HepG2 (cell line): ENCODE results near the gene CCDC85A. TPM values are rescaled to one million over a fixed set of nuclear protein-coding genes. Genes with fewer than 3 reads are reported as not detected.

Source experiments
- ATAC-seq: fragments of 200-7000 bp; cut with Tn5 transposase; 3 replicates; pipeline ENCODE4 v1.9.1; 2020; ENCODE audit warnings: mild to moderate bottlenecking, moderate library complexity
- BruUV-seq: library from RNA; stranded (reverse); fragments of 400-500 nt; replicated peaks from 2 replicates; lab custom pipeline; 2021; lab: Mats Ljungman, UMichigan
- CTCF ChIA-PET: fragments of 300-600 bp; formaldehyde crosslinking; extraction: SDS; loops from one replicate; lab custom pipeline; 2021; ENCODE audit warnings: low total read pairs, inconsistent platforms, low intra/inter-chr PET ratio; lab: Yijun Ruan, JAX
- POLR2A ChIA-PET: fragments of 350-600 bp; sonication (Branson Sonifier 250); formaldehyde crosslinking; loops from one replicate; lab custom pipeline; 2020; ENCODE audit warnings: antibody characterized with exemption, inconsistent platforms; lab: Yijun Ruan, JAX
- DNase-seq: peaks from one replicate; pipeline ENCODE4 v3.0.0-alpha.2; 2015; ENCODE audit warnings: low spot score
- FAIRE-seq: peaks from 3 replicates; lab custom pipeline; 2011; peaks lifted over from hg19 to GRCh38; lab: Jason Lieb, UNC
- H2AFZ ChIP-seq: one replicate; pipeline ENCODE4 v1.6.1; 2011; ENCODE audit warnings: low read length, inconsistent platforms
- H3K27ac ChIP-seq: fragments of 300-600 bp; 3 replicates; pipeline ENCODE4 v1.8.0; 2011; ENCODE audit warnings: mixed run types, mild to moderate bottlenecking, mixed read lengths, low read length, inconsistent platforms; ENCODE audit not compliant: insufficient read depth; ENCODE audit errors: extremely low read length
- H3K27me3 ChIP-seq, 2 experiments: fragments of 200-600 bp in 1 of 2; 2 replicates in 1 of 2; 3 replicates in 1 of 2; pipeline versions ENCODE4 v1.6.0 to v1.8.0; 2011; ENCODE audit warnings: low read length in 2 of 2, mild to moderate bottlenecking in 2 of 2, moderate library complexity in 2 of 2, inconsistent platforms in 1 of 2; ENCODE audit not compliant: insufficient read depth in 2 of 2, control insufficient read depth in 1 of 2
- H3K36me3 ChIP-seq, 2 experiments: fragments of 200-600 bp in 1 of 2; replicated peaks in 1 of 2; 2 replicates in 1 of 2; 3 replicates in 1 of 2; pipeline versions ENCODE4 v1.5.1 to v1.8.0; 2011; ENCODE audit warnings: low read length in 2 of 2, inconsistent platforms in 1 of 2; ENCODE audit not compliant: insufficient read depth in 2 of 2, control insufficient read depth in 1 of 2
- H3K4me1 ChIP-seq: 2 replicates; pipeline ENCODE4 v1.5.1; 2012; ENCODE audit warnings: low read length, inconsistent platforms; ENCODE audit not compliant: insufficient read depth
- H3K4me2 ChIP-seq: 2 replicates; pipeline ENCODE4 v1.6.0; 2011; ENCODE audit warnings: low read depth, low read length, inconsistent platforms
- H3K4me3 ChIP-seq, 3 experiments: fragments of 200-600 bp in 1 of 3; sonication (generic), shearing (Covaris generic) in 1 of 3; replicated peaks in 1 of 3; 2 replicates each; pipeline ENCODE4 v1.5.1; 2011 to 2016; ENCODE audit warnings: low read length in 3 of 3, inconsistent platforms in 2 of 3, low read depth in 2 of 3, mild to moderate bottlenecking in 2 of 3, control low read depth in 1 of 3, mixed read lengths in 1 of 3; ENCODE audit not compliant: insufficient read depth in 1 of 3
- H3K79me2 ChIP-seq: one replicate; pipeline ENCODE4 v1.6.1; 2011; ENCODE audit warnings: low read length, inconsistent platforms; ENCODE audit not compliant: insufficient read depth
- H3K9ac ChIP-seq: 2 replicates; pipeline ENCODE4 v1.6.0; 2011; ENCODE audit warnings: mild to moderate bottlenecking, low read depth, low read length, inconsistent platforms; ENCODE audit not compliant: insufficient read depth
- H3K9me3 ChIP-seq: 2 replicates; pipeline ENCODE4 v1.5.1; 2012; ENCODE audit warnings: mild to moderate bottlenecking, low read length
- H4K20me1 ChIP-seq: 2 replicates; pipeline ENCODE4 v1.6.0; 2011; ENCODE audit warnings: inconsistent platforms, mild to moderate bottlenecking, low read length, moderate library complexity; ENCODE audit not compliant: insufficient read depth
- ARID5B ChIP-seq: IDR thresholded peaks from 2 replicates; pipeline ENCODE4 v1.4.0; 2020; ENCODE audit warnings: mild to moderate bottlenecking, missing genetic modification reagents
- CBFB ChIP-seq: sonication (generic); formaldehyde crosslinking; IDR thresholded peaks from 2 replicates; pipeline ENCODE4 v1.4.0; 2020; ENCODE audit warnings: missing genetic modification reagents
- CREB3 ChIP-seq: sonication (generic); formaldehyde crosslinking; IDR thresholded peaks from 2 replicates; pipeline ENCODE4 v1.5.0; 2020; ENCODE audit warnings: missing genetic modification reagents
- ELF3 ChIP-seq: IDR thresholded peaks from 2 replicates; pipeline ENCODE4 v1.6.1; 2016; ENCODE audit warnings: missing genetic modification reagents, missing compliant biosample characterization
- FOXP1 ChIP-seq, 2 experiments: fragments of 450-650 bp in 1 of 2; IDR thresholded peaks; 2 replicates each; pipeline ENCODE4 v1.6.1; 2017 to 2018; ENCODE audit warnings: antibody characterized with exemption in 1 of 2
- KAT8 ChIP-seq: IDR thresholded peaks from 2 replicates; pipeline ENCODE4 v1.6.1; 2016; ENCODE audit warnings: missing genetic modification reagents, missing compliant biosample characterization
- MED1 ChIP-seq: sonication (generic); formaldehyde crosslinking; IDR thresholded peaks from 2 replicates; pipeline ENCODE4 v1.4.0; 2020; ENCODE audit warnings: missing genetic modification reagents
- NFE2L2 ChIP-seq: fragments of 150-350 bp; IDR thresholded peaks from 2 replicates; pipeline ENCODE4 v1.6.1; 2014; ENCODE audit warnings: low read length
- NKX3-1 ChIP-seq: sonication (generic); formaldehyde crosslinking; IDR thresholded peaks from 2 replicates; pipeline ENCODE4 v1.5.0; 2020; ENCODE audit warnings: missing genetic modification reagents
- SUZ12 ChIP-seq: fragments of 150-350 bp; IDR thresholded peaks from 2 replicates; pipeline ENCODE4 v1.6.1; 2014; ENCODE audit warnings: low read depth, low read length
- TFAP4 ChIP-seq: sonication (generic); IDR thresholded peaks from 2 replicates; pipeline ENCODE4 v1.6.1; 2016; ENCODE audit warnings: low read depth, borderline replicate concordance
- THYN1 ChIP-seq: sonication (generic); formaldehyde crosslinking; IDR thresholded peaks from 2 replicates; pipeline ENCODE4 v1.8.1; 2023; ENCODE audit warnings: low read depth, mild to moderate bottlenecking, moderate library complexity, missing genetic modification reagents, borderline replicate concordance
- ZNF343 ChIP-seq: sonication (generic); formaldehyde crosslinking; IDR thresholded peaks from 2 replicates; pipeline ENCODE4 v1.4.0; 2020; ENCODE audit warnings: mild to moderate bottlenecking, missing genetic modification reagents
- ZNF484 ChIP-seq: sonication (generic); formaldehyde crosslinking; IDR thresholded peaks from 2 replicates; pipeline ENCODE4 v1.5.1; 2020; ENCODE audit warnings: mild to moderate bottlenecking, low read depth, missing genetic modification reagents, borderline replicate concordance
- ZNF501 ChIP-seq: sonication (generic); formaldehyde crosslinking; IDR thresholded peaks from 2 replicates; pipeline ENCODE4 v1.5.1; 2020; ENCODE audit warnings: mild to moderate bottlenecking, moderate library complexity, missing genetic modification reagents
- ZNF761 ChIP-seq: sonication (generic); formaldehyde crosslinking; conservative IDR thresholded peaks from 2 replicates; pipeline ENCODE4 v1.4.0; 2020; ENCODE audit warnings: mild to moderate bottlenecking, missing genetic modification reagents
- ZSCAN30 ChIP-seq: sonication (generic); formaldehyde crosslinking; IDR thresholded peaks from 2 replicates; pipeline ENCODE4 v1.5.0; 2020; ENCODE audit warnings: mild to moderate bottlenecking, missing genetic modification reagents
- WGBS: methylation state at CpG from one replicate; pipeline ENCODE4 v1.1.6; 2017; ENCODE audit warnings: low lambda C conversion rate; 5-methylcytosine and 5-hydroxymethylcytosine counted together
- in situ Hi-C: cut with HindIII; loops from 2 replicates; pipeline ENCODE4 v1.10.0; 2017; ENCODE audit warnings: low pct_unique_long_range_greater_than_20kb; ENCODE audit not compliant: extremely low pct_ligation_motif_present
- intact Hi-C: fragments of 100-400 bp; cut with micrococcal nuclease; formaldehyde crosslinking; loops from one replicate; pipeline ENCODE4 v1.10.0; 2022; ENCODE audit not compliant: unreplicated experiment
- polyA plus RNA-seq, 8 experiments: library from polyadenylated mRNA; depleted of rRNA in 3 of 8; stranded (reverse) in 7 of 8; unstranded in 1 of 8; fragments of >200 nt; fragmentation: Illumina TruSeq in 4 of 8; extraction: Trizol in 4 of 8; gene quantifications; 2 replicates each; pipeline versions ENCODE4 v1.2.1 to v1.2.3, GENCODE V29; 2011 to 2016; ENCODE audit warnings: low read depth in 4 of 8, missing spikeins in 1 of 8, mixed read lengths in 1 of 8; ENCODE audit not compliant: insufficient read depth in 1 of 8
- total RNA-seq, 5 experiments: library from RNA; depleted of rRNA; stranded (reverse); fragments of >200 nt; fragmentation: Illumina TruSeq; extraction: Trizol; gene quantifications; 2 replicates each; pipeline ENCODE4 v1.2.3, GENCODE V29; 2016; ENCODE audit warnings: low read depth in 1 of 5

The CCDC85A gene
- total and polyA plus RNA-seq, 2 of the 13 experiments (the other 11 are each of a cell fraction or from before 2014, with no cell fraction given): not detected

- no peak for FAIRE-seq
Observed at GRCh38 chr2:56198936-56199335, 15.1 kb downstream of the CCDC85A start.

More at GRCh38 chr2:56198936-56199335, 15.1 kb downstream of the CCDC85A start:
- Histone ChIP-seq H3K4me1 (peaks cover 2% of the 10 kb centered on the region), H3K79me2 (no peaks in the 10 kb centered on the region), H3K36me3 (no peaks in the 10 kb centered on the region), H4K20me1 (no peaks in the 10 kb centered on the region), H3K9me3 (no peaks in the 10 kb centered on the region), H3K4me2 (no peak overlapping the region), H3K27ac (no peak overlapping the region), H3K27me3 (no peaks in the 10 kb centered on the region), H3K4me3 (no peak overlapping the region), H2AFZ (no peak overlapping the region), H3K9ac (no peak overlapping the region)
- BruUV-seq: no TSS peak
- POLR2A ChIA-PET: no interaction called here
- CTCF ChIA-PET: no interaction called here
- TF ChIP-seq ZNF343 (CRISPR knock-in tag) (no peak), ZNF761 (CRISPR knock-in tag) (no peak), KAT8 (CRISPR knock-in tag) (no peak), ELF3 (CRISPR knock-in tag) (no peak), NKX3-1 (no peak), SUZ12 (no peak), CREB3 (no peak), MED1 (CRISPR knock-in tag) (no peak), ZSCAN30 (no peak), NFE2L2 (no peak), ARID5B (no peak), ZNF484 (CRISPR knock-in tag) (no peak), FOXP1 (IDR thresholded peaks at IDR 0.05) (no peak), FOXP1 (CRISPR knock-in tag; IDR thresholded peaks at IDR 0.05) (no peak), ZNF501 (CRISPR knock-in tag) (no peak), THYN1 (no peak), TFAP4 (no peak), CBFB (CRISPR knock-in tag) (no peak)
- intact Hi-C loops: no loop called here
- no peak for ATAC-seq
- WGBS: 0% methylated on average over 1 of the region's 1 CpG
- in situ Hi-C loops: no loop called here
- no peak for DNase-seq
